HG02852 (cell line): ENCODE data around the gene KCNG1.
A peak's percentile ranks its signal among the peaks of the same experiment; 100 is the strongest.
"Not testable (repeated sequence)": the region's sequence is repeated elsewhere in the genome, so short reads cannot be mapped to it uniquely, and the experiment has no call there.

ENCODE experiments used
- ATAC-seq: cut with Tn5 transposase; IDR thresholded peaks from one replicate; pipeline ENCODE4 v1.9.1; 2021; ENCODE audit warnings: mild to moderate bottlenecking, moderate library complexity; ENCODE audit not compliant: unreplicated experiment

Gene KCNG1

GRCh38 chr20:50987493-50988210, 35.3 kb downstream of the KCNG1 start:
- ATAC-seq, result no peak

- ATAC-seq, result no peak
Observed at GRCh38 chr20:50983321-50983720, 39.6 kb downstream of the KCNG1 start.

DNA sequence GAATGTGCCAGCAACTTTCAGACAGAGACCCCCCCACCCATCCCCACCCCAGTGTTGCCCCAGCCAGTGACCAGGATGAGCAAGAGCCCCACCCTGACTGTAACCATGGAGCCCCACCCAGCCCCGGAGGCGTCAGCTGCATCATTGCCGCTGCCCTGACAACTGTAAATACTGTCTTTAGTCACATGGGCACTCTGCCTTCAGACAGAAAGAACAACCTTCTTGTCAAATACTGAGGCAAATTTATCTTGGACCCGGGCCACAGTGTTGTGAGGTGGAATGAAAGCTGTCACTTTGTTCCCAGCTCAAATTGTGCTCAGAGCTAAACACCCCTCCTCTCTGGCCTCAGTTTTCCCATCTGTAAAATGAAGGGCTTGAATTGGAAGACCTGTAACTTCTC, 40.5 kb downstream of the KCNG1 start:
- ATAC-seq, result no peak

DNA sequence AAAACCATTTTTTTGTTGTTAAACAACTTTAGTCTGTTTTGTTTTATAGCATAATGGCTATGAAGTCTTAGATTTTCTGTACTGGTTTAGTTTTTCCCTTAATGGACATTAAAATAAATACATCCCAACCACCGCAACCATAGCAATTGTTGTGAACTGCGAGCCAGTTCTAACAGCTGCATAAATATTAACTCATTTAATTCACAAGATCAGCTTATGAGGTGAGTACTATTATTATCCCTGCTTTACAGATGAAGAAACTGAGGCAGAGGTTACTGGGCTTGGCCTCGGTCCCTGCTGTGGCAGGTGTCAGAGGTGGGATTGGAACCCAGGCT, 41.2 kb downstream of the KCNG1 start:
- no peak for ATAC-seq

DNA sequence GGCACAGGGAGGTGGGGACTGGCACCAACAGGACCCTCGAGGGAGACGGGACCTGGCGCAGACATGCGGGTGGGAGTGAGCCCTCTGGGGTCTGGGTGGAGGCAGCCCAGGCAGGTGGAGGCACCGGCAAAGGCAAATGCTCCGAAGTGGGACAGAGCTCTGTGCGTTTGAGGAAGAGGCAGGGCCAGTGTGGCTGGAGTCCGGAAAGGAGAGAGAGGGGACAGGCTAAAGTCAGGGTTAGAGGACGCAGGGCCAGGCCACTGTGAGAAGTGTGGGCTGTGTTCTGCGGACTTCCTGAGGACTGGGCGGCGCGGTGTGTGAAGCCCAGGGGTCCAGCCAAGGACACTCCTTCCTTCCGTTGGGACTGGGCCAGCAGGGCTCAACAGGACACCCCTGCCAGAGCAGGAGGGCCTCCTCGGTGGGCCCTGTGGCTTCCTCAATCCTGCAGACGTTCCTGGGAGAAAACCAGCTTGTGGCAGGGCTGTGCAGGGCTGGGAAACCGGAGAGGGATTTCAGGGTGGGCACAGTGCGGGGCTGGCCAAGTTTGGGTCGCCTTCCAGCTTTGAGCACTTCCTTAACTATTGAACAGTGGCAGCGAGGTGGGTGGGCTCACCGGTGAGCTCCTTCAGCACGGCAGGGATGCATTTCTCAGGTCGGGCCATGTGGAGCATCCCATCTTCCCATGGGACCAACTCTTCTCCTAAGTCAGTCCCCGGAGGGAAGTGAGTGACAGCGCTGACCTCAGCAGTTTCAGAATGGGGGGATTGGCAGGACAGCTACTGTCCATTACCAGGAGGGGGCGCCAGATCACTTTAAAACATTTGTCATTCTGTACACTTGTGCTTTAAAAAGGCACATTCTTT, 41.8 kb downstream of the KCNG1 start:
- ATAC-seq, result no peak

DNA sequence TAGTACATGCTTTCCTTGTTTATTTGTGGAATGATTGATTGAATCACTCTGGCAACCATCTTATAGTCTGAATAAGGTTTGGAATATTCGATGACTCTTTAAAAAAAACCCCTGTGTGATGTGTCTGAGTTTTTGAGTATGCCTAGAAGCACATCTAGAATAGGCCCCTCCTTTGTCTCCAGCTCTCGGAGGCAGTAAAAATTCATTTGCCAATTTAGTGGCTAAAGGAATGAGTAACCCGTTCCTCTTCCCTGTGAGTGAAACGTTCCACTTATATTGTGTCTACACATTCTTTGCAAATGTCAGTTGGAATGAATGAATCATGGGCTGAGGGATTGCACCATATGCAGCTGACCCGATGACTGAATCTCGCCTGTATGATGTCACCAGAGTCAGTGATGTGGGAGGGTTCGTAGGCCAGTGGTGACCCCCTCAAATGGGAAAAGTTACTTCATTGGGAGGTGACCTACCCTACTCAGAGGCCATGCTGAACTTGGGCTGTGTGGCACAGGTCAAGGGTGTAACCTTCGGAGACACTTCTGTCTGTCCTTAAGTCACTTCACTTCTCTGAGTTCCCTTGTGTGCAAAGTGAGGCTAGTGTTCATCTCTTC, 42.7 kb downstream of the KCNG1 start:
- ATAC-seq, result no peak

DNA sequence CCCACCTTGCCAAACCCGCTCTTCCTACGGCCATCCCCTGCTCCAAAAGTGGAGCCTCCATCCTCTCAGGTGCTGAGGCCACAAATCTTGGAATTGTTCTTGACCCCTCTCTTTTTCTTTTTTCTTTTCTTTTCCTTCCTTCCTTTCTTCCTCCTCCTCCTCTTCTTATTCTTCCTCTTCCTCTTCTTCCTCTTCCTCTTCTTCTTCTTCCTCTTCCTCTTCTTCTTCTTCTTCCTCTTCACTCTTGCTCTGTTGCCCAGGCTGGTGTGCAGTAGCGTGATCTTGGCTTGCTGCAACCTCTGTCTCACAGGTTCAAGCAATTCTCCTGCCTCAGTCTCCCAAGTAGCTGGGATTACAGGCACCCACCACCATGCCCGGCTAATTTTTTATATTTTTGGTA, 44.4 kb downstream of the KCNG1 start:
- ATAC-seq, result not testable (repeated sequence)

DNA sequence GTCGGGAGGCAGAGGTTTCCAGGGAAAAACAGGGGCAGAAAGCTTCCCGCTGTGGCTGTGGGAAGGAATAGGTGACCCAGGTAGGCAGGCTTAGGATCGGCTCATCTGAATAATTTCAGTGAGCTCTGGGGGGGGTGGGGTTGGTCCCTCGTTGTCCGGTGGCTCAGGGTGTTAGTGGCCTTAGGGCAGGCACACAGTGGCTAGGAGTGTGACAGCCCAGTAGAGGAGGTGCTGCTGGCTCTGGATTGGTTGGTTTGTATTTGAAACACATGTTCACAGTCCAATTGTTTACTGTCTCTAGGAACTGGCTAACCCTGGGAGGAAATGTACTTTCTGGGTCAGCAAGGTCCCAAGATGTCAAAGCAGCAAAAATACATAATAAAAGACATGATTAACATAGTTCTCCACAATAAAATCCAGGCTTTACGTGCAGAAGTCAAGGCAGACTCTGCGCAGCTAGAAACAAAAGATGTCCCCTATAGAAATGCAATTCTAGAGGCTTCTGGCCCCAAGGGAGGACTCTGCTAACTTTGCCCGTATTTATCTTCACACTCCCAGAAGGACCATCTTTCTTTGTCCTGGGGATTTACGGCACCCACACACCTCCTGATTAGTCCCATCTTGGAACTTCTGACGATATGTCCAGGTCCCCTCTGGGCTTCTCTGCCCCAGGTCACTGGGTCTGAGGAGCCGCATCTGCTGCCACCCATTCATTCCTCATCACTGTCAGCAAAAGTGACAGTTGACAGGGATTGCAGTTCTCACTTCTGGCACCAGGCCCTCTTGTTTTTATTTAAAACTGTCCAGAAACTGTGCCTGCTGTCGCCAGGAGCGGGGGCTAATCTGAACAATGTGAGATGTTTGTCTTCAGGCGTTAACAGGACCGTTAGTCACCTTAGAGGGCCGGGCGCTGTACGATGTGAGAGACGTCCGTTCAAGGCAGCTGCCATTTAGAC, 45.6 kb downstream of the KCNG1 start:
- ATAC-seq, result no peak

GRCh38 chr20:50975701-50976330, 47.1 kb downstream of the KCNG1 start:
- no peak for ATAC-seq

- no peak for ATAC-seq
Observed at GRCh38 chr20:50969912-50970311, 53.0 kb downstream of the KCNG1 start.

GRCh38 chr20:50969435-50969834, 53.5 kb downstream of the KCNG1 start:
- no peak for ATAC-seq

- ATAC-seq, result no peak
Observed at GRCh38 chr20:50968289-50968688, 54.6 kb downstream of the KCNG1 start.

DNA sequence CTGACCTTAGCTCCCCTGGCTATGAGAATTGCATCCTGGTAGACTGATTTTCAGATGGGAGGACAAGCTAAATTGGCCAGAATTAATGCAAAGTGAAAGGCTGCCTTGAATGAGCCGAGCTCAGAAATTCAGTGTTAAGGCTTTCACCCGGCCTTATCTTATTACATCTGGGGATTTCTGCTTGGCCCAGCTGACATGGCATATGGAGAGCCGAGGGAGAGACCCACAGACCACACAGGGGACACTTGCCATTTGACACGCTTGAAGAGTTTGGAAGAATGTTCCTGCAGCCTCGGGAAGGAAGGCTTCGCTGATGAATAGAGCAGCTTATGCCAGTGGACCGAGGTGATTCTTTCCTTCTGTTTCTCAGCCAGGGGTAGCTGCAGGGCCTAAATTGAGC, 55.3 kb downstream of the KCNG1 start:
- no peak for ATAC-seq

DNA sequence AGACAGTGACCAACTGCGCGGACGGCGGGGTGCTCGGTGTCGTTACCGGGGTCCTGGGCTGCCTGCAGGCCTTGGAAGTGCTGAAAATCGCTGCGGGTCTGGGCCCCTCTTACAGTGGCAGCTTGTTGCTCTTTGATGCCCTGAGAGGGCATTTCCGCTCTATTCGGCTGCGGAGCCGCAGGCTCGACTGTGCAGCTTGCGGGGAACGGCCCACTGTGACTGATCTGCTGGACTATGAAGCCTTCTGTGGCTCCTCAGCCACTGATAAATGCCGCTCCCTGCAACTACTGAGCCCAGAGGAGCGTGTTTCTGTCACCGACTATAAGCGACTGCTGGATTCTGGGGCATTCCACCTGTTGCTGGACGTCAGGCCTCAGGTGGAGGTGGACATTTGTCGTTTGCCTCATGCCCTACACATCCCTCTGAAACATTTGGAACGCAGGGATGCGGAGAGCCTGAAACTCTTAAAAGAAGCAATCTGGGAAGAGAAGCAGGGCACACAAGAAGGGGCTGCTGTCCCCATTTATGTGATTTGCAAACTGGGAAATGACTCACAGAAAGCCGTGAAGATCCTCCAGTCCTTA, 63.3 kb downstream of the KCNG1 start:
- ATAC-seq, result no peak

DNA sequence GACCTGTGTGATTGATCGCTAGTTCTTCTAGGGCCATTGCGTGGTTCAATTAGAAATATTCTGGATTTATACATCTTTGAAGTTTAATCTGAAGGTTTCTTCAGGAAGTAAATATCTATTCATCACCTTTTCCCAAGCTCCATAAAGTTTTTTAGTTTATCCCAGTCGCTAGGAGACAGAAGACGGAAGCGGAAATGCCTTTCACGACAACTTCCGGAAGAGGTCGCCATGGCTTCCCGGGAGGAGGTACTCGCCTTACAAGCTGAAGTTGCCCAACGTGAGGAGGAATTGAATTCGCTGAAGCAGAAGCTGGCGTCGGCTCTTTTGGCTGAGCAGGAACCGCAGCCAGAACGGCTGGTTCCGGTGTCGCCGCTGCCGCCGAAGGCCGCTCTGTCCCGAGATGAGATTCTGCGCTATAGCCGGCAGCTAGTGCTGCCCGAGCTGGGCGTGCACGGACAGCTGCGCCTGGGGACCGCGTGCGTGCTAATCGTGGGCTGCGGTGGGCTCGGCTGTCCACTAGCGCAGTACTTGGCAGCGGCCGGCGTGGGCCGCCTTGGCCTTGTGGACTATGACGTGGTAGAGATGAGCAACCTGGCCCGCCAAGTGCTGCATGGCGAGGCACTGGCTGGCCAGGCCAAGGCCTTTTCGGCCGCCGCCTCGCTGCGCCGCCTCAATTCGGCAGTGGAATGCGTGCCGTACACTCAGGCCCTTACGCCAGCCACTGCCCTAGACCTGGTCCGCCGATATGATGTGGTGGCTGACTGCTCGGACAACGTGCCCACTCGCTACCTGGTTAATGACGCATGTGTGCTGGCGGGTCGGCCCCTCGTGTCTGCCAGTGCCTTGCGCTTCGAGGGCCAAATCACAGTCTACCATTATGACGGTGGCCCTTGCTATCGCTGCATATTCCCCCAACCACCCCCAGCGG, 64.0 kb downstream of the KCNG1 start, which contains the start of gene MOCS3:
TSS of gene MOCS3 (plus strand) at position 204 of the 928 bp plus-strand sequence. CDS start at position 229, 25 bp downstream.
- ATAC-seq, result peak; percentile 75

DNA sequence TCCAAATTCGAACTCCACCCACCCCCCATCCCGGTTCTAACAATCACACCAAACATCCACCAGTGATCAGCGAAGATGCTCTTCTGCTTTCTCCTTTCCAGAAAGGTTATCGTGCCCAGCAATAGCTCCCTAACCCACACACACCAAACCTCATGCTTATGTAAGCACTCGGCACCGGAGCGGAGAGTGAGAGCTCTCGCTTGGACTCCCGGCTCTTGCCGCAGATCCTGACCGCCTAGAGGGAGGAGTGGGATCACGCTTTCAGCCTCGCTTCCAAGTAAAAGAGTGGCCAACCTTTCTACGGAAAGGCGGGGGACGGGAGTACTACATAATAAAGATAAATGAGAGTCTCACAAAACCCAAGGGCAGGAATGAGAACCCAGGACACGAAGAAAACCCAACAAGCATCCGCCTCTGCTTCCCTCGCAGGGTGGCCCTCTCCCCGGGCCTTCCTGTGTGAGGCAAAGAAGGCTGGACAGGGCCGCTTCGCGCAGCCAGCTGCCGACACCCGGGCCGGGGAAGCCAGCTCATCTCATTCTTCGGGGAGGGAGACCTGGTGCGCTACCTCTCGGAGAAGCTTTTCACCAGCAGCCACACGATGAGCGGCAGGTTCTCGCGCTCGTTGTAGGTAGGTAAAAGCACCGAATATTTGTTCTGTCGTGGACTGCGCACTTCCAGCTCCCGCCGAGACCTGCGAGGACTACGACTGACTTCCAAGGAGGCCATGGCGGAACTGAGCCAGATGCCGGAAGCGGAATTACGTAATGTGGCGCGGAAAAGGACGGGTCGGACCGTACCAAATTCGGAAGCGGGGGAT, 64.9 kb downstream of the KCNG1 start, which contains the start of gene DPM1:
TSS of gene DPM1 (minus strand) at position 735 of the 817 bp plus-strand sequence. CDS start at position 726, 9 bp downstream.
- peak; percentile 76 for ATAC-seq

DNA sequence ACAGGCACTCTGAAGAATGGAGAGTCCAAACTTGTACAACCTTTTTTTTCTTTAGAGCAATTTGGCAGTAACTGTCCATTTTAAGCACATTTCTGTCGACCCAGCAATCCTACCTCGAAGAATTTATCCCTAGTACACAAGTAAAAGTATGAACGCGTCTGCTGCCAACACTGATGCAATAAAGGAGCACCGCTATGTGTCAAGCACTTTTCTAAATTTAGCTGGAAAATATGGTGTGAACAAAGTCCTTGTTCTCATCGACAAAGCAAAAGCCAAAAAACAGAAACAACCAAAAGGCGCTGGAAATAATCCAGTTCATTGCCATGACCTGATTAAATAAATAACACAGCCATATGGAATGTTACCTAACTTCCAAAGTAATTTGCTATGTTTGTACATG, 65.6 kb downstream of the KCNG1 start:
- no peak for ATAC-seq

DNA sequence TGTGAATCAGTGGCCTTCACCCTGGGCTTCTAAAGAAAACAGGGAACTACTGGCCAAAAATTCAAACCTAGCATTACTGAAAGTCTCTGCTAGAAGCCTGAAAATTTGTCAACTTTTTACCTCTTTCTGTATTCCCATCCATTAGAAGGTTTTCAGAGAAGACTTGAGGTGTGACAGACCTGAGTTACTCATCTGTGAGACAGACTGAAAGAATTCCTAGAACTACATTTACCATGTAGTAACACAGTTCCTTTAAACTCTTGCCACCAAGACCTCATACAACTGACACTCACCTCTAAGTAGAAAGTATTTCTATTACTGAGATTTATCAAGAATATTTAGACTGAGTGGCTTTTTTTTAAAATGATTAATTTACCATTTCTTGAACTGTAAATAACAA, 69.1 kb downstream of the KCNG1 start:
- ATAC-seq, result no peak
